Pancreas (tissue), 10 donors: Measurements from ENCODE around the gene ZNF385B. TPM values are rescaled to one million over a fixed set of nuclear protein-coding genes. Genes with fewer than 3 reads are reported as not detected.

Experiments used
- ATAC-seq, 4 donors: fragments of 200-7000 bp; cut with Tn5 transposase; one replicate each; pipeline versions ENCODE4 v1.8.0 to v1.9.1; 2020; ENCODE audit warnings: mild to moderate bottlenecking in 4 of 4, moderate library complexity in 4 of 4
- DNase-seq, 6 donors: peaks; one replicate each; pipeline ENCODE4 v3.0.0-alpha.2; 2020
- FAIRE-seq: peaks from 2 replicates; lab custom pipeline; 2012; peaks lifted over from hg19 to GRCh38; lab: Jason Lieb, UNC
- H3K27ac ChIP-seq, 4 donors: fragments of 200-600 bp; sonication (generic); 1 replicate in 3 of 4; 2 replicates in 1 of 4; pipeline versions ENCODE4 v1.5.0 to v1.8.0; 2020
- H3K27me3 ChIP-seq, 4 donors: fragments of 200-600 bp; one replicate each; pipeline ENCODE4 v1.8.0; 2021
- H3K36me3 ChIP-seq, 3 donors: fragments of 200-600 bp; sonication (generic) in 1 of 3; one replicate each; pipeline versions ENCODE4 v1.5.0 to v1.8.0; 2020 to 2021
- H3K4me1 ChIP-seq, 3 donors: fragments of 200-600 bp; one replicate each; pipeline ENCODE4 v1.8.0; 2021
- H3K4me3 ChIP-seq, 4 donors: fragments of 200-600 bp; sonication (generic) in 2 of 4; one replicate each; pipeline versions ENCODE4 v1.5.0 to v1.8.0; 2020 to 2021
- H3K9me3 ChIP-seq, 4 donors: fragments of 200-600 bp; one replicate each; pipeline ENCODE4 v1.8.0; 2021
- WGBS, 2 donors: extraction: QIAGEN DNeasy Blood & Tissue Kit; methylation state at CpG; one replicate each; pipeline ENCODE4 v1.1.7; 2013; 5-methylcytosine and 5-hydroxymethylcytosine counted together
- intact Hi-C, 3 donors: fragments of 100-400 bp; cut with DNase I; formaldehyde crosslinking; loops; one replicate each; pipeline versions ENCODE4 v1.11.1 to v1.14.2; 2022
- polyA plus RNA-seq, 2 donors: library from polyadenylated mRNA; stranded (reverse); fragments of 200-250 nt; gene quantifications; one replicate each; pipeline ENCODE4 v1.2.3, GENCODE V29; 2013
- total RNA-seq, 6 donors: library from RNA; stranded (reverse); fragmentation: NEBNext Ultra II Directional in 4 of 6; extraction: Animal tissue kit (Norgen Biotek cat#: 25700) in 4 of 6; gene quantifications; one replicate each; pipeline versions ENCODE4 v1.2.1 to v1.2.4, GENCODE V29; 2021 to 2023
- TF ChIP-seq, protein P1 (sequence below), 4 donors: fragments of 200-600 bp; sonication (generic) in 3 of 4; IDR thresholded peaks; one replicate each; pipeline versions ENCODE4 v1.5.0 to v1.8.0; 2021; ENCODE audit warnings: antibody characterized with exemption in 4 of 4
- donor health status: healthy with polysubstance abuse.
- donor health status: DM: no; HTN: no; CAD: no; lungs with moderate emphysema.
- donor health status: DM: no; HTN: no; CAD: no.
- donor health status: control.
- donor health status: control.
- donor health status: Bipolar disorder and iron deficiency.
- donor health status: DM: yes; HTN: yes; CAD: no.
- donor health status: DM: no; HTN: no; CAD: no.
- donor health status: DM: no; HTN: no; CAD: no.
- donor health status: DM: yes; HTN: yes; CAD: no.

Gene ZNF385B
- total and polyA plus RNA-seq, 8 donors, result 0.19 to 0.61 (median 0.37) TPM; not detected in 1

- intact Hi-C loops, result no loop called here
- H3K9me3 ChIP-seq, result no peaks in the 10 kb centered on the region
- FAIRE-seq (no peak), ATAC-seq (no peak), DNase-seq (no peak)
- H3K27ac ChIP-seq, result no peak overlapping the region
- TF ChIP-seq, protein P1, sequence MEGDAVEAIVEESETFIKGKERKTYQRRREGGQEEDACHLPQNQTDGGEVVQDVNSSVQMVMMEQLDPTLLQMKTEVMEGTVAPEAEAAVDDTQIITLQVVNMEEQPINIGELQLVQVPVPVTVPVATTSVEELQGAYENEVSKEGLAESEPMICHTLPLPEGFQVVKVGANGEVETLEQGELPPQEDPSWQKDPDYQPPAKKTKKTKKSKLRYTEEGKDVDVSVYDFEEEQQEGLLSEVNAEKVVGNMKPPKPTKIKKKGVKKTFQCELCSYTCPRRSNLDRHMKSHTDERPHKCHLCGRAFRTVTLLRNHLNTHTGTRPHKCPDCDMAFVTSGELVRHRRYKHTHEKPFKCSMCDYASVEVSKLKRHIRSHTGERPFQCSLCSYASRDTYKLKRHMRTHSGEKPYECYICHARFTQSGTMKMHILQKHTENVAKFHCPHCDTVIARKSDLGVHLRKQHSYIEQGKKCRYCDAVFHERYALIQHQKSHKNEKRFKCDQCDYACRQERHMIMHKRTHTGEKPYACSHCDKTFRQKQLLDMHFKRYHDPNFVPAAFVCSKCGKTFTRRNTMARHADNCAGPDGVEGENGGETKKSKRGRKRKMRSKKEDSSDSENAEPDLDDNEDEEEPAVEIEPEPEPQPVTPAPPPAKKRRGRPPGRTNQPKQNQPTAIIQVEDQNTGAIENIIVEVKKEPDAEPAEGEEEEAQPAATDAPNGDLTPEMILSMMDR (IDR thresholded peaks at IDR 0.05), result no peak
- no peaks in the 10 kb centered on the region for H3K27me3 ChIP-seq
- H3K4me3 ChIP-seq, result no peak overlapping the region
- WGBS, 2 donors, result 85 to 91% methylated on average over 6 of the region's 6 CpGs
- no peaks in the 10 kb centered on the region for H3K36me3 ChIP-seq
- no peaks in the 10 kb centered on the region for H3K4me1 ChIP-seq
Observed at GRCh38 chr2:179657068-179657595, 204.3 kb downstream of the ZNF385B start.

DNA sequence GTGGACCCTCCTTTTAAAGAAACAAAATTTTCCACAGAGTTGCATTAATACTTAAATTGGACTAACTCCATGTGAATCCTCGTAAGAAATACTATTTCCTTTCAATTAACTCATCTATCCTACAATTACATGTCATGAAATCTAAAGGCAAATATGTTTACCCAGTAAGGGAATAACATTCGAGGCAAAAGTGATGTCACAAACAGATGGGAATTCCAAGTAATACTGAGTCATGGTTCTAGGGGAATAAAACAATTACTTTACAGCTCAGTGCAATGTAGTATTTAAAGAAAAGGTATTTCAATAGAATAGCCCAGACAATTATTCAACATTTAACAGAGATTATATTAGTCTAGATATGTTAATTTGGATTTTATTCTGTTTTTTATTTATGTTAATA is 205.8 kb downstream of the ZNF385B start:
- Histone ChIP-seq H3K4me1 (no peaks in the 10 kb centered on the region), H3K4me3 (no peak overlapping the region), H3K27ac (no peak overlapping the region), H3K9me3 (no peaks in the 10 kb centered on the region), H3K36me3 (no peaks in the 10 kb centered on the region), H3K27me3 (no peaks in the 10 kb centered on the region)
- FAIRE-seq (no peak), DNase-seq (no peak), ATAC-seq (no peak)
- TF ChIP-seq, protein P1 (IDR thresholded peaks at IDR 0.05), result no peak
- 36 to 49% methylated on average over 2 of the region's 2 CpGs for WGBS, 2 donors
- intact Hi-C loops, result no loop called here

- intact Hi-C loops, result no loop called here
- FAIRE-seq (no peak), ATAC-seq (no peak), DNase-seq (no peak)
- Histone ChIP-seq H3K9me3 (no peaks in the 10 kb centered on the region), H3K36me3 (no peaks in the 10 kb centered on the region), H3K27ac (no peak overlapping the region), H3K27me3 (no peaks in the 10 kb centered on the region), H3K4me3 (no peak overlapping the region), H3K4me1 (no peaks in the 10 kb centered on the region)
- TF ChIP-seq, protein P1 (IDR thresholded peaks at IDR 0.05), result no peak
- WGBS, 2 donors, result 87 to 91% methylated on average over 2 of the region's 2 CpGs
Observed at GRCh38 chr2:179654806-179655205, 206.6 kb downstream of the ZNF385B start.

- Histone ChIP-seq H3K27me3 (no peaks in the 10 kb centered on the region), H3K9me3 (no peaks in the 10 kb centered on the region), H3K4me1 (no peaks in the 10 kb centered on the region), H3K4me3 (no peak overlapping the region), H3K27ac (no peak overlapping the region), H3K36me3 (no peaks in the 10 kb centered on the region)
- FAIRE-seq (no peak), ATAC-seq (no peak), DNase-seq (no peak)
- TF ChIP-seq, protein P1 (IDR thresholded peaks at IDR 0.05), result no peak
- whole genome bisulfite sequencing, 2 donors, result 42 to 49% methylated on average over 2 of the region's 2 CpGs
- intact Hi-C loops, result no loop called here
Observed at GRCh38 chr2:179652296-179652695, 209.1 kb downstream of the ZNF385B start.

DNA sequence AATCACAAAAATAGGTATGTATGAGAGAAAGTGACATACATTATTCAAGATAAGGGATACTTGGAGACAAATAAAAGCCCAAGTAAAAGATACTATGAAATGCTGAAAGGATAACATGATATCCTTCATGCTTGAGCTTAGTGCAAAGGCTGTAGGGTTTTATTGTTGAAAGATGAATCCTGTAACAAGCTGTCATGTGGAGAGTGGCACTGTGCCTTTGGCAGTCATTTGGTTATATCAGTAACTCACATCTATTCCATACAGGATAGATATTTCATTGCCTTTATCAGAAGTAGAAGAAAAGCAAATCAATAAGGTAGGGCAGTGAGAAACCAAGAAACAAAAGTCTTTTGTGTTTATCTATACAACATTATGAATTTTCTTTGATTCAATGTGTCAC is 211.0 kb downstream of the ZNF385B start:
- intact Hi-C loops, result no loop called here
- TF ChIP-seq, protein P1 (IDR thresholded peaks at IDR 0.05), result no peak
- H3K4me3 ChIP-seq, result no peak overlapping the region
- H3K27me3 ChIP-seq, result no peaks in the 10 kb centered on the region
- H3K36me3 ChIP-seq, result no peaks in the 10 kb centered on the region
- H3K9me3 ChIP-seq, result no peaks in the 10 kb centered on the region
- H3K4me1 ChIP-seq, result no peaks in the 10 kb centered on the region
- H3K27ac ChIP-seq, result no peak overlapping the region
- FAIRE-seq, result no peak
- no peak for DNase-seq
- ATAC-seq, result no peak
